GM12864 (cell line): Measurements from ENCODE around the gene NELFE.
A peak's percentile ranks its signal among the peaks of the same experiment; 100 is the strongest.

ENCODE experiments used
- DNase-seq: peaks from one replicate; pipeline ENCODE4 v3.0.0-alpha.2; 2011; ENCODE audit warnings: low read depth
- H3K4me3 ChIP-seq: 2 replicates; pipeline ENCODE4 v1.5.1; 2011; ENCODE audit warnings: mild to moderate bottlenecking, low read depth, low read length, control low read depth
- CTCF ChIP-seq: IDR thresholded peaks from 2 replicates; pipeline ENCODE4 v1.5.1; 2011; ENCODE audit warnings: low read depth, mild to moderate bottlenecking, moderate library complexity, low read length, control low read depth, inconsistent platforms; ENCODE audit errors: missing control alignments

NELFE gene

GRCh38 chr6:31927863-31928671 is 30.7 kb downstream of the NELFE start:
- TF ChIP-seq CTCF, result no peak
- H3K4me3 ChIP-seq, result no peak overlapping the region
- DNase-seq, result no peak

GRCh38 chr6:31927242-31927862 is 31.4 kb downstream of the NELFE start, which contains the start of gene C2:
Gene C2, plus strand, starts transcription at chr6:31927717. Its CDS starts 36 bp downstream, at chr6:31927753.
- H3K4me3 ChIP-seq, result no peak within 1 kb of the TSS
- TF ChIP-seq CTCF, result no peak
- no peak for DNase-seq

- no peak for DNase-seq
- no peak overlapping the region for H3K4me3 ChIP-seq
- TF ChIP-seq CTCF, result peak; percentile 27
Observed at GRCh38 chr6:31922942-31923341, 35.8 kb downstream of the NELFE start.

GRCh38 chr6:31920811-31921210 is 38.0 kb downstream of the NELFE start:
- H3K4me3 ChIP-seq, result no peak overlapping the region
- DNase-seq, result no peak
- TF ChIP-seq CTCF, result no peak

- no peak for TF ChIP-seq CTCF
- no peak overlapping the region for H3K4me3 ChIP-seq
- DNase-seq, result no peak
Observed at GRCh38 chr6:31919624-31920303, 39.0 kb downstream of the NELFE start.

- no peak overlapping the region for H3K4me3 ChIP-seq
- DNase-seq, result no peak
- no peak for TF ChIP-seq CTCF
Observed at GRCh38 chr6:31918069-31918720, 40.6 kb downstream of the NELFE start.
